GM21717 (cell line): ENCODE data around the gene DNAJB5.

Experiments
- ATAC-seq: cut with Tn5 transposase; IDR thresholded peaks from one replicate; pipeline ENCODE4 v1.9.1; 2021; ENCODE audit warnings: mild to moderate bottlenecking, moderate library complexity; ENCODE audit not compliant: unreplicated experiment

Gene DNAJB5

DNA sequence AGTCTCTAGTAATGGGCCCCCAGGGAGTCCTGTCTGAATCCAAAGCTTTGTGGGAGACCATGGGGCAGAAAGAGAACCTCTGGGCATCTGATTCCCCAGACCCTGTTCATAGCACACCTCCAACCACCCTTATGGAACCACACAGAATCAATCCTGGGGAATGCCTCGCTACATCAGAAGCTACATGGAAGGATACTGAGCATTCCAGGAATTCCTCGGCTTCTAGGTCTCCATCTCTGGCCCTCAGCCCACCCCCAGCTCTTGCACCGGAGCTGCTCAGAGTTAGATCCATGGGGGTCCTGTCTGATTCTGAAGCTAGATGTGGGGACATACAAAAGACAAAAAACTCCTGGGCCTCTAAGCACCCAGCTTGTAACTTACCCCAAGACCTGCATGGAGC, 54.5 kb downstream of the DNAJB5 start:
- ATAC-seq, result no peak
